GM12875 (cell line): ENCODE data around the gene SLC7A11.

Source experiments
- H3K4me3 ChIP-seq: one replicate; pipeline ENCODE4 v1.5.1; 2011; ENCODE audit warnings: low read depth, low read length, control low read depth
- CTCF ChIP-seq: IDR thresholded peaks from 2 replicates; pipeline ENCODE4 v1.5.1; 2011; ENCODE audit warnings: low read depth, mild to moderate bottlenecking, control low read depth, inconsistent platforms, low read length, moderate library complexity, borderline replicate concordance; ENCODE audit not compliant: insufficient read depth

SLC7A11 gene

GRCh38 chr4:138185859-138186645 lies 56.1 kb downstream of the SLC7A11 start:
- TF ChIP-seq CTCF, result no peak
- H3K4me3 ChIP-seq, result no peak overlapping the region

GRCh38 chr4:138184886-138185285 lies 57.3 kb downstream of the SLC7A11 start:
- H3K4me3 ChIP-seq, result no peak overlapping the region
- no peak for TF ChIP-seq CTCF

- TF ChIP-seq CTCF, result peak; percentile 18; the same call in 1 of the 2 replicates
- H3K4me3 ChIP-seq, result no peak overlapping the region
Observed at GRCh38 chr4:138182838-138183426, 59.2 kb downstream of the SLC7A11 start.

GRCh38 chr4:138181287-138181686 lies 60.9 kb downstream of the SLC7A11 start:
- H3K4me3 ChIP-seq, result no peak overlapping the region
- TF ChIP-seq CTCF, result no peak

GRCh38 chr4:138178566-138178965 lies 63.6 kb downstream of the SLC7A11 start:
- no peak for TF ChIP-seq CTCF
- no peak overlapping the region for H3K4me3 ChIP-seq

- H3K4me3 ChIP-seq, result no peak overlapping the region
- TF ChIP-seq CTCF, result no peak
Observed at GRCh38 chr4:138177278-138177968, 64.7 kb downstream of the SLC7A11 start.
